A549 (cell line): ENCODE data around the gene PTPN22. TPM values are rescaled to one million over a fixed set of nuclear protein-coding genes. Genes with fewer than 3 reads are reported as not detected.

Source experiments
- ATAC-seq, 2 experiments: fragments of 200-7000 bp in 1 of 2; fragments of >200 bp in 1 of 2; cut with Nextera tagmentation in 1 of 2; cut with Tn5 transposase in 1 of 2; 3 replicates each; pipeline versions ENCODE4 v1.8.0 to v1.9.1; 2018 to 2020; ENCODE audit warnings: mild to moderate bottlenecking in 1 of 2, moderate library complexity in 1 of 2
- CTCF ChIA-PET: fragments of 300-600 bp; sonication (Branson Sonifier 250); formaldehyde crosslinking; extraction: SDS; loops from one replicate; lab custom pipeline; 2021; ENCODE audit warnings: antibody characterized with exemption, inconsistent platforms; lab: Yijun Ruan, JAX
- POLR2A ChIA-PET: fragments of 350-600 bp; formaldehyde crosslinking; extraction: SDS; loops from one replicate; lab custom pipeline; 2021; ENCODE audit warnings: antibody characterized with exemption, inconsistent platforms; lab: Yijun Ruan, JAX
- DNase-seq, 2 experiments: peaks; one replicate each; pipeline versions ENCODE4 v3.0.0 to v3.0.0-alpha.2; 2011 to 2016; ENCODE audit warnings: low read depth in 1 of 2, low spot score in 1 of 2
- FAIRE-seq: peaks from 2 replicates; lab custom pipeline; 2011; peaks lifted over from hg19 to GRCh38; lab: Jason Lieb, UNC
- H3K27ac ChIP-seq, 2 experiments: fragments of >200 bp; sonication (Bioruptor Twin); formaldehyde crosslinking; 3 replicates each; pipeline ENCODE4 v1.5.1; 2016 to 2017
- H3K4me1 ChIP-seq: fragments of >200 bp; sonication (Bioruptor Twin); formaldehyde crosslinking; 3 replicates; pipeline ENCODE4 v1.6.1; 2016
- H3K4me2 ChIP-seq: fragments of >200 bp; sonication (Bioruptor Twin); formaldehyde crosslinking; 3 replicates; pipeline ENCODE4 v1.6.1; 2016
- H3K4me3 ChIP-seq: fragments of >200 bp; sonication (Bioruptor Twin); formaldehyde crosslinking; 3 replicates; pipeline ENCODE4 v1.5.1; 2016
- H3K9me3 ChIP-seq: fragments of >200 bp; sonication (Bioruptor Twin); formaldehyde crosslinking; 3 replicates; pipeline ENCODE4 v1.6.1; 2016
- BHLHE40 ChIP-seq: IDR thresholded peaks from 2 replicates; pipeline ENCODE4 v1.6.1; 2012; ENCODE audit warnings: low read depth, low read length, inconsistent platforms
- CEBPB ChIP-seq, 2 experiments: fragments of >200 bp in 1 of 2; sonication (Bioruptor Twin) in 1 of 2; formaldehyde crosslinking in 1 of 2; IDR thresholded peaks; 2 replicates each; pipeline ENCODE4 v1.6.1; 2012 to 2016
- CHD2 ChIP-seq: fragments of 150-350 bp; IDR thresholded peaks from 2 replicates; pipeline ENCODE4 v1.6.1; 2014; ENCODE audit warnings: low read length; ENCODE audit not compliant: partially characterized antibody
- CHD4 ChIP-seq: fragments of 200-600 bp; sonication (generic); IDR thresholded peaks from 2 replicates; pipeline ENCODE4 v1.6.1; 2016; ENCODE audit warnings: antibody characterized with exemption, mild to moderate bottlenecking, borderline replicate concordance
- EP300 ChIP-seq, 2 experiments: fragments of >200 bp; sonication (Bioruptor Twin); formaldehyde crosslinking; IDR thresholded peaks; 2 replicates in 1 of 2; 3 replicates in 1 of 2; pipeline ENCODE4 v1.6.1; 2016 to 2017
- FOSL2 ChIP-seq, 2 experiments: fragments of 450-650 bp in 1 of 2; fragments of >200 bp in 1 of 2; sonication (Bioruptor Twin) in 1 of 2; formaldehyde crosslinking; IDR thresholded peaks; 2 replicates each; pipeline versions ENCODE4 v1.5.0 to v1.6.1; 2016 to 2020; ENCODE audit warnings: mild to moderate bottlenecking in 1 of 2, moderate library complexity in 1 of 2
- FOXS1 ChIP-seq: fragments of 250-450 bp; sonication (Bioruptor Pico); IDR thresholded peaks from 2 replicates; pipeline ENCODE4 v1.5.0; 2020; ENCODE audit warnings: mild to moderate bottlenecking, moderate library complexity
- HEYL ChIP-seq: fragments of 250-450 bp; sonication (Bioruptor Pico); IDR thresholded peaks from 2 replicates; pipeline ENCODE4 v1.8.0; 2021; ENCODE audit warnings: mild to moderate bottlenecking, moderate library complexity
- HOXA7 ChIP-seq: fragments of 250-450 bp; sonication (Bioruptor Pico); IDR thresholded peaks from 2 replicates; pipeline ENCODE4 v1.5.0; 2020; ENCODE audit warnings: mild to moderate bottlenecking, moderate library complexity
- HOXB13 ChIP-seq: fragments of 250-450 bp; sonication (Bioruptor Pico); IDR thresholded peaks from 2 replicates; pipeline ENCODE4 v1.5.0; 2020; ENCODE audit warnings: low read depth, mild to moderate bottlenecking, moderate library complexity
- NR3C1 ChIP-seq: fragments of >200 bp; sonication (Bioruptor Twin); formaldehyde crosslinking; IDR thresholded peaks from 3 replicates; pipeline ENCODE4 v1.6.1; 2017
- SMC3 ChIP-seq: fragments of >200 bp; sonication (Bioruptor Twin); formaldehyde crosslinking; IDR thresholded peaks from 3 replicates; pipeline ENCODE4 v1.6.1; 2018; ENCODE audit warnings: inconsistent platforms
- SREBF2 ChIP-seq: fragments of 450-650 bp; IDR thresholded peaks from 2 replicates; pipeline ENCODE4 v1.6.1; 2014; ENCODE audit warnings: mild to moderate bottlenecking, moderate library complexity
- TP53 ChIP-seq: fragments of 250-450 bp; sonication (Bioruptor Pico); IDR thresholded peaks from 2 replicates; pipeline ENCODE4 v1.5.0; 2021; ENCODE audit warnings: mild to moderate bottlenecking, moderate library complexity
- ZFP36 ChIP-seq: fragments of 450-650 bp; IDR thresholded peaks from 2 replicates; pipeline ENCODE4 v1.6.1; 2014; ENCODE audit warnings: borderline replicate concordance; ENCODE audit not compliant: partially characterized antibody
- ZSCAN20 ChIP-seq: fragments of 250-450 bp; sonication (Bioruptor Pico); IDR thresholded peaks from 2 replicates; pipeline ENCODE4 v1.8.0; 2022; ENCODE audit warnings: mild to moderate bottlenecking, moderate library complexity
- WGBS: methylation state at CpG from one replicate; pipeline ENCODE4 v1.1.6; 2017; ENCODE audit errors: missing lambda C conversion rate; 5-methylcytosine and 5-hydroxymethylcytosine counted together
- polyA minus RNA-seq: library from RNA; depleted of rRNA, polyadenylated mRNA; stranded (reverse); fragments of >200 nt; gene quantifications from 2 replicates; pipeline ENCODE4 v1.2.3, GENCODE V29; 2011; rRNA and poly(A)+ RNA removed
- polyA plus RNA-seq, 4 experiments: library from polyadenylated mRNA; depleted of rRNA in 3 of 4; stranded (reverse); fragments of >200 nt; fragmentation: RNase III in 1 of 4; extraction: RNeasy Plus Mini Kit Qiagen cat#74134 plus additional on column Dnase treatment in 1 of 4; gene quantifications; 2 replicates in 3 of 4; 3 replicates in 1 of 4; pipeline ENCODE4 v1.2.3, GENCODE V29; 2011 to 2017
- TF ChIP-seq, protein P1 (sequence below): fragments of 200-600 bp; sonication (generic); IDR thresholded peaks from 2 replicates; pipeline ENCODE4 v1.6.1; 2016; ENCODE audit warnings: antibody characterized with exemption, mild to moderate bottlenecking, moderate library complexity
- TF ChIP-seq, protein P2 (sequence below): fragments of 250-450 bp; sonication (Bioruptor Pico); IDR thresholded peaks from 2 replicates; pipeline ENCODE4 v1.5.0; 2021; ENCODE audit warnings: mild to moderate bottlenecking, moderate library complexity, borderline replicate concordance
- TF ChIP-seq, protein P3 (sequence below): fragments of >200 bp; sonication (Bioruptor Twin); formaldehyde crosslinking; IDR thresholded peaks from 3 replicates; pipeline ENCODE4 v1.5.1; 2016
- TF ChIP-seq, protein P4 (sequence below): fragments of 450-650 bp; IDR thresholded peaks from 2 replicates; pipeline ENCODE4 v1.6.1; 2014; ENCODE audit warnings: antibody characterized with exemption
- TF ChIP-seq, protein P5 (sequence below): fragments of 150-350 bp; IDR thresholded peaks from 2 replicates; pipeline ENCODE4 v1.6.1; 2014; ENCODE audit warnings: low read depth, mild to moderate bottlenecking, low read length
- TF ChIP-seq, protein P6 (sequence below): fragments of 250-450 bp; sonication (Bioruptor Pico); IDR thresholded peaks from 2 replicates; pipeline ENCODE4 v1.5.0; 2020; ENCODE audit warnings: low read depth, mild to moderate bottlenecking, moderate library complexity
- TF ChIP-seq, protein P7 (sequence below): IDR thresholded peaks from 2 replicates; pipeline ENCODE4 v1.6.1; 2012

The PTPN22 gene
- polyA plus RNA-seq (2011; rRNA removed): not detected in 2 replicates
- polyA plus RNA-seq (2012; cell fraction: cytosol; rRNA removed): not detected in 2 replicates
- not detected in 2 replicates for polyA plus RNA-seq (2012; cell fraction: nucleus; rRNA removed)
- not detected in 3 replicates for polyA plus RNA-seq (2017; fragmentation: RNase III; extraction: RNeasy Plus Mini Kit Qiagen cat#74134 plus additional on column Dnase treatment)
- polyA minus RNA-seq: not detected in 2 replicates

DNA sequence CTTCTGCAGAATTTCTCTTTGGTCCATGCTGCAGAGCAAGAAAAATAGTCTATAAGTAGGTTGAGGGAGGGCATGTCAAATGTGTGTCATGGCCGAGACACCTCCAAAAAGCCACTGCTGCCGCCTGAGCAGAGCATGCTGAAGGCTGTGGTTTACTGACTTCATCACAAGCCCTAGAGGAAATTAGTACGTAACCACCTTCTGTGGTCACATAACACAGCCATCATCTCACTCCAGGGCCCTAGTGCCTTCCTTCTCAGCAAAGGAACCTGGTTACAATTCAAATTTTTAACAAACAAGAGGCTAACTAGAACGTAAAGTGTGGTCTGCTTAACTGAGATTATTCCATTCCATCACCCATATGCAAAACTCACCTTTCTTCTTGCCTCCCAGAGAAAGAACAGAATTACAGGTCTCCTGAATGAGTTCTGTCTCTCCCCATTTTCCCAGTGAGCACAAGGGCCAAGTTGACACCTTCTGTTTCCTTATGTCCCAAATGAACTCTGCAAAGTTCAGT, at the start of gene PTPN22:
TSS of gene PTPN22 (minus strand) at position 116 of the 517 bp plus-strand sequence.
- FAIRE-seq (no peak), DNase-seq (no peak), ATAC-seq (no peak)
- Histone ChIP-seq H3K4me3 (no peak within 1 kb of the TSS), H3K27ac (no peak within 1 kb of the TSS), H3K4me1 (no peaks in the 10 kb centered on the region), H3K9me3 (no peaks in the 10 kb centered on the region), H3K4me2 (no peak within 1 kb of the TSS)
- CTCF ChIA-PET: no interaction called here
- TF ChIP-seq CEBPB (IDR thresholded peaks at IDR 0.05) (no peak), FOSL2 (IDR thresholded peaks at IDR 0.05) (no peak), FOSL2 (CRISPR knock-in tag; IDR thresholded peaks at IDR 0.05) (no peak), ZSCAN20 (no peak), BHLHE40 (no peak), SMC3 (no peak)
- WGBS: 91% methylated on average over 4 of the region's 4 CpGs
- POLR2A ChIA-PET: no interaction called here

DNA sequence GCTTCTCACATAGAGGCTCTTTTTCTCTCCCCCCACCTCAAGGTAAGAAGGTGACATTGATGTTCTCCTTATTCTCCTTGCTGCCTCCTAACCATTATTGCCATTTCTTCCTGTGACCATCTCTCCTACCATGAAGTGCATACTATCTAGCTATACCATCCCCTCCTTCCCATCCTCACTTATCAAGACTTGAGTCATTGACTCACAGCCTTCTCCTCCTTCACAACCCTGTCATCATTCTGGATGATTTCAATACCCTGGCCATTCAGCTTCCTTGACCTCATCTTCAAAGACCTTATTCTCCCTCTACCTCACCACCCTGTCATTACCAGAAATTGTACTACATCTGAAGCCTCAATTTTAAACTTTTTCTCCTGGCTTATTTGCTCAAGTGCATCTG, 46.7 kb upstream of the PTPN22 start:
- CTCF ChIA-PET: interaction anchor here (0.8 to 1.1 kb wide), 2 partner anchors 11 to 365 kb away, joined by 3 to 4 read pairs; partner anchors contain the start of gene HIPK1
- DNase-seq: no peak
- POLR2A ChIA-PET: no interaction called here
- Histone ChIP-seq H3K27ac (no peak overlapping the region), H3K4me2 (no peak overlapping the region), H3K4me3 (no peak overlapping the region), H3K9me3 (no peaks in the 10 kb centered on the region), H3K4me1 (no peaks in the 10 kb centered on the region)
- TF ChIP-seq HOXB13 (no peak), SREBF2 (no peak), HOXA7 (CRISPR knock-in tag) (no peak), FOXS1 (CRISPR knock-in tag) (no peak), ZFP36 (no peak), CHD2 (no peak), TP53 (no peak), NR3C1 (no peak), HEYL (CRISPR knock-in tag) (no peak), EP300 (IDR thresholded peaks at IDR 0.05) (no peak), CHD4 (no peak)
- TF ChIP-seq, protein P1, sequence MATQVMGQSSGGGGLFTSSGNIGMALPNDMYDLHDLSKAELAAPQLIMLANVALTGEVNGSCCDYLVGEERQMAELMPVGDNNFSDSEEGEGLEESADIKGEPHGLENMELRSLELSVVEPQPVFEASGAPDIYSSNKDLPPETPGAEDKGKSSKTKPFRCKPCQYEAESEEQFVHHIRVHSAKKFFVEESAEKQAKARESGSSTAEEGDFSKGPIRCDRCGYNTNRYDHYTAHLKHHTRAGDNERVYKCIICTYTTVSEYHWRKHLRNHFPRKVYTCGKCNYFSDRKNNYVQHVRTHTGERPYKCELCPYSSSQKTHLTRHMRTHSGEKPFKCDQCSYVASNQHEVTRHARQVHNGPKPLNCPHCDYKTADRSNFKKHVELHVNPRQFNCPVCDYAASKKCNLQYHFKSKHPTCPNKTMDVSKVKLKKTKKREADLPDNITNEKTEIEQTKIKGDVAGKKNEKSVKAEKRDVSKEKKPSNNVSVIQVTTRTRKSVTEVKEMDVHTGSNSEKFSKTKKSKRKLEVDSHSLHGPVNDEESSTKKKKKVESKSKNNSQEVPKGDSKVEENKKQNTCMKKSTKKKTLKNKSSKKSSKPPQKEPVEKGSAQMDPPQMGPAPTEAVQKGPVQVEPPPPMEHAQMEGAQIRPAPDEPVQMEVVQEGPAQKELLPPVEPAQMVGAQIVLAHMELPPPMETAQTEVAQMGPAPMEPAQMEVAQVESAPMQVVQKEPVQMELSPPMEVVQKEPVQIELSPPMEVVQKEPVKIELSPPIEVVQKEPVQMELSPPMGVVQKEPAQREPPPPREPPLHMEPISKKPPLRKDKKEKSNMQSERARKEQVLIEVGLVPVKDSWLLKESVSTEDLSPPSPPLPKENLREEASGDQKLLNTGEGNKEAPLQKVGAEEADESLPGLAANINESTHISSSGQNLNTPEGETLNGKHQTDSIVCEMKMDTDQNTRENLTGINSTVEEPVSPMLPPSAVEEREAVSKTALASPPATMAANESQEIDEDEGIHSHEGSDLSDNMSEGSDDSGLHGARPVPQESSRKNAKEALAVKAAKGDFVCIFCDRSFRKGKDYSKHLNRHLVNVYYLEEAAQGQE: no peak
- TF ChIP-seq, protein P2, sequence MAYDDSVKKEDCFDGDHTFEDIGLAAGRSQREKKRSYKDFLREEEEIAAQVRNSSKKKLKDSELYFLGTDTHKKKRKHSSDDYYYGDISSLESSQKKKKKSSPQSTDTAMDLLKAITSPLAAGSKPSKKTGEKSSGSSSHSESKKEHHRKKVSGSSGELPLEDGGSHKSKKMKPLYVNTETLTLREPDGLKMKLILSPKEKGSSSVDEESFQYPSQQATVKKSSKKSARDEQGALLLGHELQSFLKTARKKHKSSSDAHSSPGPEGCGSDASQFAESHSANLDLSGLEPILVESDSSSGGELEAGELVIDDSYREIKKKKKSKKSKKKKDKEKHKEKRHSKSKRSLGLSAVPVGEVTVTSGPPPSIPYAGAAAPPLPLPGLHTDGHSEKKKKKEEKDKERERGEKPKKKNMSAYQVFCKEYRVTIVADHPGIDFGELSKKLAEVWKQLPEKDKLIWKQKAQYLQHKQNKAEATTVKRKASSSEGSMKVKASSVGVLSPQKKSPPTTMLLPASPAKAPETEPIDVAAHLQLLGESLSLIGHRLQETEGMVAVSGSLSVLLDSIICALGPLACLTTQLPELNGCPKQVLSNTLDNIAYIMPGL (CRISPR knock-in tag): no peak
- TF ChIP-seq, protein P3, sequence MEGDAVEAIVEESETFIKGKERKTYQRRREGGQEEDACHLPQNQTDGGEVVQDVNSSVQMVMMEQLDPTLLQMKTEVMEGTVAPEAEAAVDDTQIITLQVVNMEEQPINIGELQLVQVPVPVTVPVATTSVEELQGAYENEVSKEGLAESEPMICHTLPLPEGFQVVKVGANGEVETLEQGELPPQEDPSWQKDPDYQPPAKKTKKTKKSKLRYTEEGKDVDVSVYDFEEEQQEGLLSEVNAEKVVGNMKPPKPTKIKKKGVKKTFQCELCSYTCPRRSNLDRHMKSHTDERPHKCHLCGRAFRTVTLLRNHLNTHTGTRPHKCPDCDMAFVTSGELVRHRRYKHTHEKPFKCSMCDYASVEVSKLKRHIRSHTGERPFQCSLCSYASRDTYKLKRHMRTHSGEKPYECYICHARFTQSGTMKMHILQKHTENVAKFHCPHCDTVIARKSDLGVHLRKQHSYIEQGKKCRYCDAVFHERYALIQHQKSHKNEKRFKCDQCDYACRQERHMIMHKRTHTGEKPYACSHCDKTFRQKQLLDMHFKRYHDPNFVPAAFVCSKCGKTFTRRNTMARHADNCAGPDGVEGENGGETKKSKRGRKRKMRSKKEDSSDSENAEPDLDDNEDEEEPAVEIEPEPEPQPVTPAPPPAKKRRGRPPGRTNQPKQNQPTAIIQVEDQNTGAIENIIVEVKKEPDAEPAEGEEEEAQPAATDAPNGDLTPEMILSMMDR: no peak
- TF ChIP-seq, protein P4, sequence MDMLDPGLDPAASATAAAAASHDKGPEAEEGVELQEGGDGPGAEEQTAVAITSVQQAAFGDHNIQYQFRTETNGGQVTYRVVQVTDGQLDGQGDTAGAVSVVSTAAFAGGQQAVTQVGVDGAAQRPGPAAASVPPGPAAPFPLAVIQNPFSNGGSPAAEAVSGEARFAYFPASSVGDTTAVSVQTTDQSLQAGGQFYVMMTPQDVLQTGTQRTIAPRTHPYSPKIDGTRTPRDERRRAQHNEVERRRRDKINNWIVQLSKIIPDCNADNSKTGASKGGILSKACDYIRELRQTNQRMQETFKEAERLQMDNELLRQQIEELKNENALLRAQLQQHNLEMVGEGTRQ: no peak
- TF ChIP-seq, protein P5, sequence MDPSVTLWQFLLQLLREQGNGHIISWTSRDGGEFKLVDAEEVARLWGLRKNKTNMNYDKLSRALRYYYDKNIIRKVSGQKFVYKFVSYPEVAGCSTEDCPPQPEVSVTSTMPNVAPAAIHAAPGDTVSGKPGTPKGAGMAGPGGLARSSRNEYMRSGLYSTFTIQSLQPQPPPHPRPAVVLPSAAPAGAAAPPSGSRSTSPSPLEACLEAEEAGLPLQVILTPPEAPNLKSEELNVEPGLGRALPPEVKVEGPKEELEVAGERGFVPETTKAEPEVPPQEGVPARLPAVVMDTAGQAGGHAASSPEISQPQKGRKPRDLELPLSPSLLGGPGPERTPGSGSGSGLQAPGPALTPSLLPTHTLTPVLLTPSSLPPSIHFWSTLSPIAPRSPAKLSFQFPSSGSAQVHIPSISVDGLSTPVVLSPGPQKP: no peak
- TF ChIP-seq, protein P6, sequence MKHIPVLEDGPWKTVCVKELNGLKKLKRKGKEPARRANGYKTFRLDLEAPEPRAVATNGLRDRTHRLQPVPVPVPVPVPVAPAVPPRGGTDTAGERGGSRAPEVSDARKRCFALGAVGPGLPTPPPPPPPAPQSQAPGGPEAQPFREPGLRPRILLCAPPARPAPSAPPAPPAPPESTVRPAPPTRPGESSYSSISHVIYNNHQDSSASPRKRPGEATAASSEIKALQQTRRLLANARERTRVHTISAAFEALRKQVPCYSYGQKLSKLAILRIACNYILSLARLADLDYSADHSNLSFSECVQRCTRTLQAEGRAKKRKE: no peak
- TF ChIP-seq, protein P7, sequence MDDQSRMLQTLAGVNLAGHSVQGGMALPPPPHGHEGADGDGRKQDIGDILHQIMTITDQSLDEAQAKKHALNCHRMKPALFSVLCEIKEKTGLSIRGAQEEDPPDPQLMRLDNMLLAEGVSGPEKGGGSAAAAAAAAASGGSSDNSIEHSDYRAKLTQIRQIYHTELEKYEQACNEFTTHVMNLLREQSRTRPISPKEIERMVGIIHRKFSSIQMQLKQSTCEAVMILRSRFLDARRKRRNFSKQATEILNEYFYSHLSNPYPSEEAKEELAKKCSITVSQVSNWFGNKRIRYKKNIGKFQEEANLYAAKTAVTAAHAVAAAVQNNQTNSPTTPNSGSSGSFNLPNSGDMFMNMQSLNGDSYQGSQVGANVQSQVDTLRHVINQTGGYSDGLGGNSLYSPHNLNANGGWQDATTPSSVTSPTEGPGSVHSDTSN: no peak
- no peak for FAIRE-seq
- ATAC-seq: no peak
